ENCODE data around the gene TAF1B.

DNA sequence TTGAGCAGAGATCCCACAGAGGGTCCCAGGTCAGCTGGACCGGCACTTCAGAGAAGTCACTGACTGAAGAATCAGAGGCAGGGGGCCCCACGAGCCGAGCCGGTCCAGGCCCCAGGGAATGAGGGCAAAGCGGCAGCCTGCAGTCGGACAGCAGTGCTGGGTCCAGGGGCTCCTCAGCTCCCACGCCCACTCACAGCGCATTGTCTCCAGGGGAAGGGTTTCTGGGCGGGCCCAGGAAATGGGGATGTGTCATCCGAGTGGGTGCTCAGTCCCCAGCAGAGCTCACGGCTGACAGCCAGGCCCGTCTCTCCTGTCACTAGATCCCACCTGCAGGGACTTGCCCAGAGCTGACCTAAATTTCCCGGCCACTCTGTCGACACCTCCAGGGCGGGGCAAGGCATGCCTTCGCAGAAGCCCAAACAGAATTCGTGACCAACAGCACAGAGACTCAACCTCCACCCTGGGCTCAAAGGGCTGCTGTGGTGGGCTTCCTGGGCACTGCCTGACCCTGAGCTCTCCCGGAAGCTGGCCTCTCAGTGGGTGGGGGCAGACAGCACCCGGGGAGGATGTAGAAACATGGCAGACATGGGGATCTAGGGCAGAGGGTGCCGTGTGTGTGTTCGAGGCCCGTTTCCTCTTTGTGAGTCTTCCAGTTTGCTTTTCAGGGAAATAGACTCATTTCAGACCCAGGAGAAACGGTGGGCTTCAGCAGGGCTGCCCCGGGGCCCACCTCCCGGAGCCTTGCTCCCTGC, 42.1 kb upstream of the TAF1B start:
- no peak for TF ChIP-seq POLR2AphosphoS5 (IDR thresholded peaks at IDR 0.05)
- no peak for TF ChIP-seq CTCF (IDR thresholded peaks at IDR 0.05)

Measured in breast epithelium (tissue), 3 donors.